Osteocyte (in vitro differentiated cells): ENCODE data around the gene ASTN2. TPM values are rescaled to one million over a fixed set of nuclear protein-coding genes. Genes with fewer than 3 reads are reported as not detected.

Experiments used
- DNase-seq: peaks from one replicate; pipeline ENCODE4 v3.0.0; 2021; ENCODE audit warnings: mixed read lengths; ENCODE audit not compliant: unreplicated experiment; ENCODE audit errors: extremely low spot score
- H3K27ac Mint-ChIP-seq: one replicate; pipeline ENCODE4 v1.8.0; 2021; ENCODE audit warnings: mild to moderate bottlenecking, mixed read lengths; ENCODE audit not compliant: unreplicated experiment
- H3K27me3 Mint-ChIP-seq: one replicate; pipeline ENCODE4 v1.8.0; 2021; ENCODE audit warnings: mixed read lengths; ENCODE audit not compliant: unreplicated experiment
- H3K36me3 Mint-ChIP-seq: one replicate; pipeline ENCODE4 v1.8.0; 2021; ENCODE audit warnings: mixed read lengths; ENCODE audit not compliant: unreplicated experiment
- H3K4me1 Mint-ChIP-seq: one replicate; pipeline ENCODE4 v1.8.0; 2021; ENCODE audit warnings: mixed read lengths; ENCODE audit not compliant: unreplicated experiment
- H3K4me3 Mint-ChIP-seq: one replicate; pipeline ENCODE4 v1.8.0; 2021; ENCODE audit warnings: mild to moderate bottlenecking, moderate library complexity, mixed read lengths; ENCODE audit not compliant: unreplicated experiment
- H3K9me3 Mint-ChIP-seq: one replicate; pipeline ENCODE4 v1.8.0; 2021; ENCODE audit warnings: mixed read lengths; ENCODE audit not compliant: unreplicated experiment
- CTCF ChIP-seq: fragments of 200-600 bp; sonication (generic); IDR thresholded peaks from 2 replicates; pipeline ENCODE4 v1.5.0; 2021; ENCODE audit warnings: antibody characterized with exemption, mild to moderate bottlenecking, moderate library complexity
- total RNA-seq: library from RNA; stranded (reverse); gene quantifications from 2 replicates; pipeline ENCODE4 v1.2.1, GENCODE V29; 2021

ASTN2 gene
- total RNA-seq, 1 donor from 2014 or later, result 2.3 TPM

DNA sequence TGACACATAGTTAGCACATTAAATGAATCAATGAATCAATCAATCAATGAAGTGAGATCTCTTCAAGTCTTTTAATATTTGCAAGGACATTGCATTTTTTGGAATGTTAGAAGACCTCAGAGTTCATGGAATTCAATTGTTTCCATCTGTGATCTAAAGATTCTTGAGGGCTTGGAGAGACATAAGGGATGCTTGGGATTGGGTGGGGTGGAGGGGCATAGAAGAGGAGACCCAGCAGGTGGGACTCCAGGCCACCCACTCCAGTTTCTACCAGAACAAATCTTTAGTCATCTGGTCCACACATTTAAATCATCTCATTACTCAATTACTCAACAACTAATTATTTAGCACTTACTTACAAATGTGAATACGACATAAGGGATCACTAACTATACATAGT, 978.7 kb downstream of the ASTN2 start:
- Mint-ChIP-seq H3K4me1 (peaks cover 6% of the 10 kb centered on the region), H3K4me3 (no peak overlapping the region), H3K27me3 (no peaks in the 10 kb centered on the region), H3K9me3 (no peaks in the 10 kb centered on the region), H3K36me3 (no peaks in the 10 kb centered on the region), H3K27ac (no peak overlapping the region)
- TF ChIP-seq CTCF, result no peak
- DNase-seq, result no peak

DNA sequence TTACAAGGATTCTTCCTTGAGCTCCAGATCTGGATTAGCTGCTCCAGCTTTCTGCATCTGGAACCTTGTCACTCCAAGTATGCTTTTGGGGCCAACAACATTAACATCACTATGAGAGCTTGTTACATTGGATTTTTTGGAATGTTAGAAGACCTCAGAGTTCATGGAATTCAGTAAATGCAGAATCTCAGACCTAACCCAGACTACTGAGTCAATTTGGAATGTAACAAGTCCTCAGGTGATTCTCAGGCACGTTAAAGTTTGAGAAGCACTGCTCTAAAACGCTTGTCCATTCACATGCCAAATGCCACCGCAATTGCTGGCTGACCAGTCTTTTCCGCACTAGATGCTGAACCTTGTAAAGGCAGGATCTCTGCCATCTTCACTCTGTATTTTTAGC, 979.2 kb downstream of the ASTN2 start:
- Mint-ChIP-seq H3K27ac (no peak overlapping the region), H3K4me3 (no peak overlapping the region), H3K36me3 (no peaks in the 10 kb centered on the region), H3K4me1 (peaks cover 6% of the 10 kb centered on the region), H3K9me3 (no peaks in the 10 kb centered on the region), H3K27me3 (no peaks in the 10 kb centered on the region)
- no peak for DNase-seq
- no peak for TF ChIP-seq CTCF

GRCh38 chr9:116434314-116434713, 980.5 kb downstream of the ASTN2 start:
- no peak overlapping the region for H3K4me3 Mint-ChIP-seq
- H3K9me3 Mint-ChIP-seq, result no peaks in the 10 kb centered on the region
- DNase-seq, result no peak
- no peaks in the 10 kb centered on the region for H3K36me3 Mint-ChIP-seq
- H3K27me3 Mint-ChIP-seq, result no peaks in the 10 kb centered on the region
- TF ChIP-seq CTCF, result no peak
- peaks cover 6% of the 10 kb centered on the region for H3K4me1 Mint-ChIP-seq
- H3K27ac Mint-ChIP-seq, result no peak overlapping the region

- no peaks in the 10 kb centered on the region for H3K27me3 Mint-ChIP-seq
- H3K4me3 Mint-ChIP-seq, result no peak overlapping the region
- peaks cover 6% of the 10 kb centered on the region for H3K4me1 Mint-ChIP-seq
- H3K27ac Mint-ChIP-seq, result no peak overlapping the region
- TF ChIP-seq CTCF, result no peak
- no peaks in the 10 kb centered on the region for H3K36me3 Mint-ChIP-seq
- H3K9me3 Mint-ChIP-seq, result no peaks in the 10 kb centered on the region
- DNase-seq, result no peak
Measured at GRCh38 chr9:116432051-116432450, 982.8 kb downstream of the ASTN2 start.

GRCh38 chr9:116430849-116431248, 984.0 kb downstream of the ASTN2 start:
- Mint-ChIP-seq H3K4me3 (no peak overlapping the region), H3K27ac (no peak overlapping the region), H3K4me1 (peaks cover 2% of the 10 kb centered on the region), H3K9me3 (no peaks in the 10 kb centered on the region), H3K27me3 (no peaks in the 10 kb centered on the region), H3K36me3 (no peaks in the 10 kb centered on the region)
- no peak for DNase-seq
- no peak for TF ChIP-seq CTCF
